Esophagus muscularis mucosa (tissue), 4 donors: ENCODE measurements around the gene MS4A2. TPM values are rescaled to one million over a fixed set of nuclear protein-coding genes. Genes with fewer than 3 reads are reported as not detected.
"Not testable (repeated sequence)": the region's sequence is repeated elsewhere in the genome, so short reads cannot be mapped to it uniquely, and the experiment has no call there.

Experiments
- DNase-seq: peaks from one replicate; pipeline ENCODE4 v3.0.0-alpha.2; 2017; ENCODE audit errors: extremely low spot score
- H3K27ac ChIP-seq, 4 donors: fragments of 200-600 bp; sonication (generic); replicated peaks in 1 of 4; 1 replicate in 3 of 4; 2 replicates in 1 of 4; pipeline ENCODE4 v1.5.1; 2016 to 2019; ENCODE audit warnings: mild to moderate bottlenecking in 1 of 4
- H3K27me3 ChIP-seq, 4 donors: fragments of 200-600 bp; sonication (generic); one replicate each; pipeline versions ENCODE4 v1.5.1 to v1.6.0; 2016 to 2019
- H3K36me3 ChIP-seq, 4 donors: fragments of 200-600 bp; sonication (generic); one replicate each; pipeline ENCODE4 v1.5.1; 2016 to 2019
- H3K4me1 ChIP-seq, 4 donors: fragments of 200-600 bp; sonication (generic); one replicate each; pipeline ENCODE4 v1.5.1; 2016 to 2019
- H3K4me3 ChIP-seq, 4 donors: fragments of 200-600 bp; sonication (generic); 1 replicate in 2 of 4; 2 replicates in 2 of 4; pipeline ENCODE4 v1.5.1; 2016 to 2019; ENCODE audit warnings: mild to moderate bottlenecking in 4 of 4, moderate library complexity in 1 of 4
- H3K9me3 ChIP-seq, 4 donors: fragments of 200-600 bp; sonication (generic); 1 replicate in 3 of 4; 2 replicates in 1 of 4; pipeline ENCODE4 v1.5.1; 2016 to 2019
- CTCF ChIP-seq, 3 experiments: fragments of 200-600 bp in 2 of 3; fragments of 450-650 bp in 1 of 3; sonication (generic) in 2 of 3; IDR thresholded peaks; one replicate each; pipeline ENCODE4 v1.5.1; 2017 to 2019; ENCODE audit warnings: antibody characterized with exemption in 3 of 3, mild to moderate bottlenecking in 2 of 3, moderate library complexity in 1 of 3
- EP300 ChIP-seq: sonication (generic); formaldehyde crosslinking; IDR thresholded peaks from one replicate; pipeline ENCODE4 v1.6.1; 2017; ENCODE audit warnings: antibody characterized with exemption
- POLR2A ChIP-seq: fragments of 450-650 bp; IDR thresholded peaks from one replicate; pipeline ENCODE4 v1.6.1; 2017; ENCODE audit warnings: antibody characterized with exemption, moderate library complexity, mild to moderate bottlenecking, low read depth
- POLR2AphosphoS5 ChIP-seq, 2 donors: sonication (generic); formaldehyde crosslinking; IDR thresholded peaks; one replicate each; pipeline ENCODE4 v1.6.1; 2017; ENCODE audit warnings: antibody characterized with exemption in 2 of 2
- WGBS: methylation state at CpG from one replicate; pipeline ENCODE4 v1.1.5; 2018; 5-methylcytosine and 5-hydroxymethylcytosine counted together
- intact Hi-C: fragments of 100-400 bp; cut with DNase I; formaldehyde crosslinking; loops from one replicate; pipeline ENCODE4 v1.15.1; 2023
- total RNA-seq, 4 donors: library from RNA; depleted of rRNA; stranded (reverse); fragments of >200 nt; gene quantifications; one replicate each; pipeline versions ENCODE4 v1.1.0 to v1.2.1, GENCODE V29; 2016

Gene MS4A2
- total RNA-seq, 4 donors from 2014 or later = 0.32 to 6.0 (median 2.6) TPM

GRCh38 chr11:60098508-60098907 is 10.0 kb downstream of the MS4A2 start:
- H3K9me3 ChIP-seq = no peaks in the 10 kb centered on the region
- intact Hi-C loops = no loop called here
- no peak overlapping the region for H3K4me3 ChIP-seq
- no peak for DNase-seq
- H3K36me3 ChIP-seq = no peaks in the 10 kb centered on the region
- H3K27me3 ChIP-seq = no peaks in the 10 kb centered on the region
- no peak for TF ChIP-seq POLR2AphosphoS5 (IDR thresholded peaks at IDR 0.05)
- TF ChIP-seq CTCF (IDR thresholded peaks at IDR 0.05) = no peak
- no peak for TF ChIP-seq EP300
- TF ChIP-seq POLR2A = no peak
- H3K27ac ChIP-seq = no peak overlapping the region
- no peaks in the 10 kb centered on the region for H3K4me1 ChIP-seq

GRCh38 chr11:60100516-60100915 is 12.1 kb downstream of the MS4A2 start:
- no peaks in the 10 kb centered on the region for H3K27me3 ChIP-seq
- WGBS = 94% methylated on average over 1 of the region's 1 CpG
- H3K27ac ChIP-seq = no peak overlapping the region
- intact Hi-C loops = no loop called here
- no peaks in the 10 kb centered on the region for H3K36me3 ChIP-seq
- no peaks in the 10 kb centered on the region for H3K4me1 ChIP-seq
- no peak for DNase-seq
- no peak overlapping the region for H3K4me3 ChIP-seq
- H3K9me3 ChIP-seq = no peaks in the 10 kb centered on the region
- no peak for TF ChIP-seq CTCF (IDR thresholded peaks at IDR 0.05)

- H3K4me1 ChIP-seq, H3K9me3 ChIP-seq, intact Hi-C loops, H3K27ac ChIP-seq, DNase-seq, H3K36me3 ChIP-seq, H3K27me3 ChIP-seq, H3K4me3 ChIP-seq: not testable (repeated sequence)
- WGBS = 76% methylated on average over 11 of the region's 11 CpGs
Observed at GRCh38 chr11:60101368-60101767, 12.9 kb downstream of the MS4A2 start.

- H3K27ac ChIP-seq, DNase-seq, intact Hi-C loops, H3K27me3 ChIP-seq, H3K4me1 ChIP-seq, H3K9me3 ChIP-seq, H3K4me3 ChIP-seq, H3K36me3 ChIP-seq: not testable (repeated sequence)
- WGBS = 85% methylated on average over 8 of the region's 8 CpGs
Observed at GRCh38 chr11:60104471-60105115, 16.1 kb downstream of the MS4A2 start.

GRCh38 chr11:60108631-60109030 is 20.2 kb downstream of the MS4A2 start:
- H3K9me3 ChIP-seq, H3K36me3 ChIP-seq, H3K4me1 ChIP-seq, H3K4me3 ChIP-seq, H3K27ac ChIP-seq, H3K27me3 ChIP-seq, intact Hi-C loops, DNase-seq: not testable (repeated sequence)
- 89% methylated on average over 5 of the region's 5 CpGs for WGBS

GRCh38 chr11:60111793-60112192 is 23.3 kb downstream of the MS4A2 start:
- no peak for TF ChIP-seq EP300
- no peak for TF ChIP-seq POLR2A
- TF ChIP-seq CTCF (IDR thresholded peaks at IDR 0.05) = no peak
- TF ChIP-seq POLR2AphosphoS5 (IDR thresholded peaks at IDR 0.05) = no peak
- Histone ChIP-seq H3K27me3 (no peaks in the 10 kb centered on the region), H3K4me1 (no peaks in the 10 kb centered on the region), H3K27ac (no peak overlapping the region), H3K36me3 (no peaks in the 10 kb centered on the region), H3K9me3 (no peaks in the 10 kb centered on the region), H3K4me3 (no peak overlapping the region)
- no peak for DNase-seq
- WGBS = 81% methylated on average over 2 of the region's 2 CpGs
- intact Hi-C loops = no loop called here
